ENCODE data around the gene POMGNT2.

DNA sequence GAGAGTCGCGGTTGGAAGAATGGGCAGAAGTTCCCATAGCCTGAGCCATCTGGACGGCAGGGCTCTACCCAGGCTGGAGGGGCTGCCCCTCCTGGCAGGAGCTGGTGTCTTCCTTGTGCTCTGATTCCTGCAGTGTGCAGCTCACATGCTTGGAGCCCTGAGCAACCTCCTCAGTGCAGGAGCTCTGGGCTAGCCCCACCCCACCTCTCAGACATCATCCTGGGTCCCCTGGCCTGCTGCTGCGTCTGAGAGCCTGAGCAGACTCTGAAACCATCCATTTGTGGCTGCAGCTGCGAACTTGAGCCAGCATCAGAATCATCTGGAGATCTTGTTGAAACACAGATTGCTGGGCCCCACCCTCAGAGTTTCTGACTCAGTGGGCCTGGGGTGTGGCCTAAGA lies 42.8 kb downstream of the POMGNT2 start:
- TF ChIP-seq, protein P1, sequence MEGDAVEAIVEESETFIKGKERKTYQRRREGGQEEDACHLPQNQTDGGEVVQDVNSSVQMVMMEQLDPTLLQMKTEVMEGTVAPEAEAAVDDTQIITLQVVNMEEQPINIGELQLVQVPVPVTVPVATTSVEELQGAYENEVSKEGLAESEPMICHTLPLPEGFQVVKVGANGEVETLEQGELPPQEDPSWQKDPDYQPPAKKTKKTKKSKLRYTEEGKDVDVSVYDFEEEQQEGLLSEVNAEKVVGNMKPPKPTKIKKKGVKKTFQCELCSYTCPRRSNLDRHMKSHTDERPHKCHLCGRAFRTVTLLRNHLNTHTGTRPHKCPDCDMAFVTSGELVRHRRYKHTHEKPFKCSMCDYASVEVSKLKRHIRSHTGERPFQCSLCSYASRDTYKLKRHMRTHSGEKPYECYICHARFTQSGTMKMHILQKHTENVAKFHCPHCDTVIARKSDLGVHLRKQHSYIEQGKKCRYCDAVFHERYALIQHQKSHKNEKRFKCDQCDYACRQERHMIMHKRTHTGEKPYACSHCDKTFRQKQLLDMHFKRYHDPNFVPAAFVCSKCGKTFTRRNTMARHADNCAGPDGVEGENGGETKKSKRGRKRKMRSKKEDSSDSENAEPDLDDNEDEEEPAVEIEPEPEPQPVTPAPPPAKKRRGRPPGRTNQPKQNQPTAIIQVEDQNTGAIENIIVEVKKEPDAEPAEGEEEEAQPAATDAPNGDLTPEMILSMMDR (IDR thresholded peaks at IDR 0.05; ENCODE audit: insufficient read depth, low read length): no peak
- TF ChIP-seq POLR2AphosphoS5 (IDR thresholded peaks at IDR 0.05; ENCODE audit: low read depth) (no peak), REST (IDR thresholded peaks at IDR 0.05; ENCODE audit: insufficient replicate concordance, low read depth) (no peak), GABPA (IDR thresholded peaks at IDR 0.05; ENCODE audit: low read depth) (no peak)
